ENCODE measurements around the gene GCN1. TPM values are rescaled to one million over a fixed set of nuclear protein-coding genes. Genes with fewer than 3 reads are reported as not detected.

GCN1 gene
- total and polyA plus RNA-seq, 10 of the 15 experiments (the other 5 are each of a cell fraction or from before 2014, with no cell fraction given) = 10.8 to 150 (median 58.3) TPM

GRCh38 chr12:120118321-120119061 is 76.0 kb downstream of the GCN1 start (continued):
- TF ChIP-seq, protein P1, sequence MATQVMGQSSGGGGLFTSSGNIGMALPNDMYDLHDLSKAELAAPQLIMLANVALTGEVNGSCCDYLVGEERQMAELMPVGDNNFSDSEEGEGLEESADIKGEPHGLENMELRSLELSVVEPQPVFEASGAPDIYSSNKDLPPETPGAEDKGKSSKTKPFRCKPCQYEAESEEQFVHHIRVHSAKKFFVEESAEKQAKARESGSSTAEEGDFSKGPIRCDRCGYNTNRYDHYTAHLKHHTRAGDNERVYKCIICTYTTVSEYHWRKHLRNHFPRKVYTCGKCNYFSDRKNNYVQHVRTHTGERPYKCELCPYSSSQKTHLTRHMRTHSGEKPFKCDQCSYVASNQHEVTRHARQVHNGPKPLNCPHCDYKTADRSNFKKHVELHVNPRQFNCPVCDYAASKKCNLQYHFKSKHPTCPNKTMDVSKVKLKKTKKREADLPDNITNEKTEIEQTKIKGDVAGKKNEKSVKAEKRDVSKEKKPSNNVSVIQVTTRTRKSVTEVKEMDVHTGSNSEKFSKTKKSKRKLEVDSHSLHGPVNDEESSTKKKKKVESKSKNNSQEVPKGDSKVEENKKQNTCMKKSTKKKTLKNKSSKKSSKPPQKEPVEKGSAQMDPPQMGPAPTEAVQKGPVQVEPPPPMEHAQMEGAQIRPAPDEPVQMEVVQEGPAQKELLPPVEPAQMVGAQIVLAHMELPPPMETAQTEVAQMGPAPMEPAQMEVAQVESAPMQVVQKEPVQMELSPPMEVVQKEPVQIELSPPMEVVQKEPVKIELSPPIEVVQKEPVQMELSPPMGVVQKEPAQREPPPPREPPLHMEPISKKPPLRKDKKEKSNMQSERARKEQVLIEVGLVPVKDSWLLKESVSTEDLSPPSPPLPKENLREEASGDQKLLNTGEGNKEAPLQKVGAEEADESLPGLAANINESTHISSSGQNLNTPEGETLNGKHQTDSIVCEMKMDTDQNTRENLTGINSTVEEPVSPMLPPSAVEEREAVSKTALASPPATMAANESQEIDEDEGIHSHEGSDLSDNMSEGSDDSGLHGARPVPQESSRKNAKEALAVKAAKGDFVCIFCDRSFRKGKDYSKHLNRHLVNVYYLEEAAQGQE (IDR thresholded peaks at IDR 0.05; ENCODE audit: low read depth, low read length) = no peak
- TF ChIP-seq POLR2AphosphoS5 (IDR thresholded peaks at IDR 0.05; ENCODE audit: low read length) (peak; percentile 28; the same call in 1 of the 2 replicates), SREBF1 (IDR thresholded peaks at IDR 0.05; ENCODE audit: low read length) (no peak), TCF7 (IDR thresholded peaks at IDR 0.05; ENCODE audit: borderline replicate concordance) (no peak), SIX5 (IDR thresholded peaks at IDR 0.05; ENCODE audit: low read depth, low read length, severe bottlenecking) (no peak), NR2C2 (IDR thresholded peaks at IDR 0.05; ENCODE audit: borderline replicate concordance, control insufficient read depth, insufficient read length, low read depth) (no peak), MEF2A (IDR thresholded peaks at IDR 0.05; ENCODE audit: insufficient read depth, low read depth, low read length) (no peak), JUNB (IDR thresholded peaks at IDR 0.05) (no peak), CBX3 (IDR thresholded peaks at IDR 0.05; ENCODE audit: borderline replicate concordance, low read depth) (no peak), ATF2 (IDR thresholded peaks at IDR 0.05; ENCODE audit: low read length) (no peak), USF1 (IDR thresholded peaks at IDR 0.05; ENCODE audit: borderline replicate concordance, extremely low read length, insufficient read depth, low read depth, low read length) (no peak), ZNF24 (IDR thresholded peaks at IDR 0.05) (no peak), RAD21 (IDR thresholded peaks at IDR 0.05; ENCODE audit: insufficient read depth, low read depth, low read length) (no peak), TCF3 (IDR thresholded peaks at IDR 0.05; ENCODE audit: borderline replicate concordance, insufficient read depth, low read depth, low read length) (no peak), EP300 (IDR thresholded peaks at IDR 0.05; ENCODE audit: borderline replicate concordance in 1 of 2, control insufficient read depth in 1 of 2, low read depth in 2 of 2, low read length in 2 of 2) (no peak), BHLHE40 (IDR thresholded peaks at IDR 0.05; ENCODE audit: borderline replicate concordance in 1 of 2, low read depth in 2 of 2, low read length in 1 of 2) (peak; percentile 39 to 61; a peak in 1 of 4 replicates), RBBP5 (conservative IDR thresholded peaks at IDR 0.05) (no peak), POLR2A (IDR thresholded peaks at IDR 0.05; ENCODE audit: low read depth, low read length) (peak; percentile 61; the same call in 1 of the 2 replicates)
- TF ChIP-seq, protein P2, sequence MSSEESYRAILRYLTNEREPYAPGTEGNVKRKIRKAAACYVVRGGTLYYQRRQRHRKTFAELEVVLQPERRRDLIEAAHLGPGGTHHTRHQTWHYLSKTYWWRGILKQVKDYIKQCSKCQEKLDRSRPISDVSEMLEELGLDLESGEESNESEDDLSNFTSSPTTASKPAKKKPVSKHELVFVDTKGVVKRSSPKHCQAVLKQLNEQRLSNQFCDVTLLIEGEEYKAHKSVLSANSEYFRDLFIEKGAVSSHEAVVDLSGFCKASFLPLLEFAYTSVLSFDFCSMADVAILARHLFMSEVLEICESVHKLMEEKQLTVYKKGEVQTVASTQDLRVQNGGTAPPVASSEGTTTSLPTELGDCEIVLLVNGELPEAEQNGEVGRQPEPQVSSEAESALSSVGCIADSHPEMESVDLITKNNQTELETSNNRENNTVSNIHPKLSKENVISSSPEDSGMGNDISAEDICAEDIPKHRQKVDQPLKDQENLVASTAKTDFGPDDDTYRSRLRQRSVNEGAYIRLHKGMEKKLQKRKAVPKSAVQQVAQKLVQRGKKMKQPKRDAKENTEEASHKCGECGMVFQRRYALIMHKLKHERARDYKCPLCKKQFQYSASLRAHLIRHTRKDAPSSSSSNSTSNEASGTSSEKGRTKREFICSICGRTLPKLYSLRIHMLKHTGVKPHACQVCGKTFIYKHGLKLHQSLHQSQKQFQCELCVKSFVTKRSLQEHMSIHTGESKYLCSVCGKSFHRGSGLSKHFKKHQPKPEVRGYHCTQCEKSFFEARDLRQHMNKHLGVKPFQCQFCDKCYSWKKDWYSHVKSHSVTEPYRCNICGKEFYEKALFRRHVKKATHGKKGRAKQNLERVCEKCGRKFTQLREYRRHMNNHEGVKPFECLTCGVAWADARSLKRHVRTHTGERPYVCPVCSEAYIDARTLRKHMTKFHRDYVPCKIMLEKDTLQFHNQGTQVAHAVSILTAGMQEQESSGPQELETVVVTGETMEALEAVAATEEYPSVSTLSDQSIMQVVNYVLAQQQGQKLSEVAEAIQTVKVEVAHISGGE (CRISPR knock-in tag; IDR thresholded peaks at IDR 0.05) = no peak
- TF ChIP-seq, protein P3, sequence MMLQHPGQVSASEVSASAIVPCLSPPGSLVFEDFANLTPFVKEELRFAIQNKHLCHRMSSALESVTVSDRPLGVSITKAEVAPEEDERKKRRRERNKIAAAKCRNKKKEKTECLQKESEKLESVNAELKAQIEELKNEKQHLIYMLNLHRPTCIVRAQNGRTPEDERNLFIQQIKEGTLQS (IDR thresholded peaks at IDR 0.05; ENCODE audit: borderline replicate concordance, extremely low read depth, low read depth, low read length) = no peak
